HUES6 (cell line): ENCODE data around the gene NTSR2.
"Not testable (repeated sequence)": the region's sequence is repeated elsewhere in the genome, so short reads cannot be mapped to it uniquely, and the experiment has no call there.

Experiments used
- H3K27ac ChIP-seq: 2 replicates; pipeline ENCODE4 v1.7.0; 2013; ENCODE audit warnings: low read depth, mild to moderate bottlenecking, low read length, inconsistent platforms
- H3K27me3 ChIP-seq: 2 replicates; pipeline ENCODE4 v1.6.1; 2013; ENCODE audit warnings: low read length; ENCODE audit not compliant: control insufficient read depth, insufficient read depth
- H3K36me3 ChIP-seq: 2 replicates; pipeline ENCODE4 v1.6.1; 2013; ENCODE audit warnings: low read length; ENCODE audit not compliant: control insufficient read depth, insufficient read depth
- H3K4me1 ChIP-seq: 2 replicates; pipeline ENCODE4 v1.6.1; 2013; ENCODE audit warnings: low read length; ENCODE audit not compliant: control insufficient read depth, insufficient read depth
- H3K4me3 ChIP-seq: 2 replicates; pipeline ENCODE4 v1.5.1; 2013; ENCODE audit warnings: low read depth, low read length
- H3K9ac ChIP-seq: one replicate; pipeline ENCODE4 v1.6.1; 2013; ENCODE audit warnings: mild to moderate bottlenecking, low read length
- H3K9me3 ChIP-seq: 2 replicates; pipeline ENCODE4 v1.6.1; 2013; ENCODE audit warnings: low read depth, low read length; ENCODE audit not compliant: control insufficient read depth, insufficient read depth

NTSR2 gene

DNA sequence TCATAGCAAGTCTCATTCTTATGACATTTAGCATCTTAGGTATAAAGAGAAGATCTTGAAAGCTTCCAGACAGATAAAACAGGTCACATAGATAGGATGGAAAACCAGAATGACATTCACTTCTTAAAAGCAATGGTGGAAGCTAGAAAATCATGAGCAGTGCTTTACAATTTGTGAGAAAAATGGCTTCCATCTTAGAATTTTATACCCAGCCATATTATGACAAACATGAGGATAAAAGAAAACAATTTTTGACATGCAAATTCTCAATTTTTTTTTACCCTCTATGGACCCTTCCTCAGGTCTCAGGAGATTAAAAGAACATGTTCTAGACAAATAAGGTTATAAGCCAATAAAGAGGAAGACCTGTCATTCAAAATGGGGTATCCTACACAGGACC lies 7.1 kb downstream of the NTSR2 start:
- no peak overlapping the region for H3K9ac ChIP-seq
- H3K9me3 ChIP-seq: peaks cover 9% of the 10 kb centered on the region; the same call in 1 of the 2 replicates
- H3K4me3 ChIP-seq: no peak overlapping the region
- no peaks in the 10 kb centered on the region for H3K4me1 ChIP-seq
- H3K36me3 ChIP-seq: no peaks in the 10 kb centered on the region
- H3K27me3 ChIP-seq: peaks cover 8% of the 10 kb centered on the region
- no peak overlapping the region for H3K27ac ChIP-seq

DNA sequence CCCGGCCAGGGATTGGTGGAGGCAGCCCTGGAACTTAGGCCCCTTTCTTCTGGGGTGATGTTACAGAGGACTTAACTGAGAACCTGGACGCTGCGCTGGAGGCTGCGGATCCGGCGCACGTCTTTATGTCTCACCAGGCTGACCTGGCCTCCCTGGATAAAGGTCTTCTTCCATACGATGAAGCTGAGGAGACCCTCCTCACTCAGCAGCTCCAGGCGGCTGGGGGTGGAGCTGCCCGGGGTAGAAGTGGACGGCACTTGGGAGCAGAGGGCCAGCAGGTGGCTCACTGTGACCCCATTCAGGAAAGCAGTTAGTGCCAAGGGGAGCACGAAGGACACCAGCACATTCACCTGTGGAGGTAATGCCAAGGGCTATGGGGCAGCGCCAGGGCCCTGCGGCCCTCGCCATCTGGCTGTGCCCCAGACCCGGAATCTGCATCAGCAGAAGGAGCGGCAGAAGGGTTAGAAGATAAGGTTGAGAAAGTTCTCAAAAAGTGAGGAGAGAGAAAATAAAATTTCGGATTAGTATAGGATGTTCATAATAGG lies 8.0 kb downstream of the NTSR2 start:
- no peaks in the 10 kb centered on the region; the same call in 1 of the 2 replicates for H3K27me3 ChIP-seq
- H3K9me3 ChIP-seq: peaks cover 9% of the 10 kb centered on the region; the same call in 1 of the 2 replicates
- no peak overlapping the region for H3K9ac ChIP-seq
- H3K4me1 ChIP-seq: no peaks in the 10 kb centered on the region
- H3K27ac ChIP-seq: no peak overlapping the region
- no peaks in the 10 kb centered on the region for H3K36me3 ChIP-seq
- H3K4me3 ChIP-seq: no peak overlapping the region

DNA sequence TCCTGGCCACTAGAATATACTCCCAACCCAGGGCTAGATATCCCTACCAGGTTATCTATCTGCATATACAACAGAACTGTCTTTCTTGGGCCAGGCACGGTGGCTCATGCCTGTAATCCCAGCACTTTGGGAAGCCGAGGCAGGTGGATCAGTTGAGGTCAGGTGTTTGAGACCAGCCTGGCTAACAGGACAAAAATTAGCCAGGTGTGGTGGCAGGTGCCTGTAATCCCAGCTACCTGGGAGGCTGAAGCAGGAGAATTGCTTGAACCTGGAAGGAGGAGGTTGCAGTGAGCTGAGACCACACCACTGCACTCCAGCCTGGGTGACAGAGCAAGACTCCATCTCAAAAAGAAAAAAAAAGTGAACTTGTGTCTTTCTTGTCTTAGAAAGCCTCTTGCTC lies 9.6 kb downstream of the NTSR2 start:
- H3K27ac ChIP-seq, H3K4me3 ChIP-seq, H3K36me3 ChIP-seq, H3K9ac ChIP-seq, H3K4me1 ChIP-seq, H3K9me3 ChIP-seq, H3K27me3 ChIP-seq: not testable (repeated sequence)

DNA sequence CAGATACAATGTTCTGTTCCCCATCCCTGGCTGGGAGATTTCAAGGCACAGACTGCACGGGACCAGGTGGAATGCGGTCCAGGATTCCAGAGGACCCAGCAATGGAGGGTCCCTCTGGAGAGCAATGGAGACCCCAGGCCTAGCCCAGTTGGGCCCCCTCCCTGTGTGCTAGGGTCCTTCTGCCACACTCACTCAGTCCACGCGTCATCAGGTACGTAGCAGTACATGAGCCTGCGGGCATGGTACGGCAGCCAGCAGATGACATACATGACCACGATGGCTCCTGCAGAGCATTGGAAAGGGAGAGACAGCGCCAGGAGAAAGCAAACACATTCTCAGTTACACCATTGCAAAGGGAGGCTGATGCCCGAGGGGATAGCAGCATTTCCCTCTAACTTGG lies 10.1 kb downstream of the NTSR2 start:
- Histone ChIP-seq H3K36me3 (no peaks in the 10 kb centered on the region), H3K9ac (no peak overlapping the region), H3K9me3 (peaks cover 9% of the 10 kb centered on the region; the same call in 1 of the 2 replicates), H3K4me1 (no peaks in the 10 kb centered on the region), H3K4me3 (no peak overlapping the region), H3K27me3 (no peaks in the 10 kb centered on the region), H3K27ac (no peak overlapping the region)

DNA sequence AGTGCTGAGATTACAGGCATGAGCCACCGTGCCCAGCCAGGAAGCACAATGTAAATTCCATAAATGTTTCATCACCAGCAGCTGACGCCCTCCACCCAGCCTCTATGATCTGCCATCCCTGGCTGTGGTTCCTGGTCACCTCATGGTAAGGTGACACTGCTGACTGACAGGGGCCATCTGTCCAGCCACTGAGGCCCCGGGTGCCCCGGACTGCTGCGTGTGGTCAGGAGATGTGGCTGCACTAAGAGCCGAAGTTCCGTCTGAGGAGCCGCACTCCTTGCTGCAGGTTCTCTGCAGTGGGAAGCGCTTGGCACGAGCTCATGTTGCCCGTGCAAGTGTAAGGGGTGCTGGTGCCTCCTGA lies 10.9 kb downstream of the NTSR2 start:
- Histone ChIP-seq H3K4me3 (no peak overlapping the region), H3K4me1 (no peaks in the 10 kb centered on the region), H3K27ac (no peak overlapping the region), H3K27me3 (no peaks in the 10 kb centered on the region), H3K36me3 (no peaks in the 10 kb centered on the region), H3K9me3 (peaks cover 9% of the 10 kb centered on the region; the same call in 1 of the 2 replicates), H3K9ac (no peak overlapping the region)

DNA sequence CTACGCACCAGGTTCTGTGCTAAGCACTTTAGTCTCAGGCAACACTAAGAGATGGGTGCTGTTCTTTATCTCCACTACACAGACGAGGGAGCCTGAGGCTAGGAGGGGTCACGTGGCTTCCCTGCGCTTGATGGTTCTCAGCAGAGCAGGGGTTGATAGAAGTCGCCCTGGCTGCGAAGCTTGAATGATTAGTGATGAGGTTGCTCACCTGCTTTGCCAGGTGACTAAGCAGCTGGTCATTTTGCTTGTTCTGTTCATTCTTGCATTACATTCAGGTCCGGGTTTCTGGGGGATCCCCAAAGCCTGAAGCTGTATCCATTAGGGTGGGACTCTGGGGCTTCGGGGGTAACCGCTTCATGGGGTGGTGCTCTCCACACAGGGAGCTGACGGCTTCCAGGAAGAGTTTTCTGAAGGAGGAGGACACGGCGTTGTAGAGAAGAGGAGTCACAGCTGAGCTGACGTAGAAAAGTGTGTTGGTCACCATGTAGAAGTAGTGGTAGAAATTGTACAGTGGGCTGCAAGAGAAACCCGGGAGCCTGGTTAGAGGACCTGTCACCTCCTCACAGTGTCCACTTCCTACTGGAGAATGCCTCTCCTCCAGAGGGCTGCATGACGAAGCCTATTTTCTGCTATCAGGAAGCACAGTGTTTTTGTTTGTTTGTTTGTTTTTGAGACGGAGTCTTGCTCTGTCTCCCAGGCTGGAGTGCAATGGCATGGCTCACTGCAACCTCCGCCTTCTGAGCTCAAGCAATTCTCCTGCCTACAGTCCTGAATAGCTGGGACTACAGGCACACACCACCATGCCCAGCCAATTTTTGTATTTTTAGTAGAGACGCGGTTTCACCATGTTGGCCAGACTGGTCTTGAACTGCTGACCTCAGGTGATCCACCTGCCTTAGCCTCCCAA lies 11.5 kb downstream of the NTSR2 start:
- H3K9me3 ChIP-seq: peaks cover 9% of the 10 kb centered on the region; the same call in 1 of the 2 replicates
- no peaks in the 10 kb centered on the region for H3K4me1 ChIP-seq
- no peak overlapping the region for H3K4me3 ChIP-seq
- H3K9ac ChIP-seq: no peak overlapping the region
- H3K36me3 ChIP-seq: no peaks in the 10 kb centered on the region
- no peak overlapping the region for H3K27ac ChIP-seq
- no peaks in the 10 kb centered on the region for H3K27me3 ChIP-seq

DNA sequence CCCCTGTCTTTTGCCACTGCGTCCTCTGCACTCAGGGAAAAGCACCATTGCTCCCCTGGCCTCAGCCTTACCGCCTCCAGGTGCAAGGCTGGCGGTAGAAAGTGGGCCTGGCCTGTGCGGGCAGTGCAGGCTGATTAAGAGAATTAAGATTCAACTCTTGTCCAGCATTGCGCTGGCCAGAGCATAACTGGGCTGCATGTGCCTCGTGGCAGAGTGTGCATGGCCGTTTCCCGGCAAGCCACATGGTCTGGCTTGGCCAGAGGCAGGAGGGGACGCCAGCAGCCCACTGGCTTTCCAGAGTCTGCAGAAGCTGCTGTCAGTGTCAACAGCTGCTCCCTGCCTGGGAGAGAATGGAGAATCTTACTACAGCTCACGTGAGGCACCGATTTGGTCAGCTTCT lies 12.3 kb downstream of the NTSR2 start:
- Histone ChIP-seq H3K27ac (no peak overlapping the region), H3K4me1 (no peaks in the 10 kb centered on the region), H3K9me3 (peaks cover 3% of the 10 kb centered on the region; the same call in 1 of the 2 replicates), H3K4me3 (no peak overlapping the region), H3K9ac (no peak overlapping the region), H3K36me3 (no peaks in the 10 kb centered on the region), H3K27me3 (no peaks in the 10 kb centered on the region)

DNA sequence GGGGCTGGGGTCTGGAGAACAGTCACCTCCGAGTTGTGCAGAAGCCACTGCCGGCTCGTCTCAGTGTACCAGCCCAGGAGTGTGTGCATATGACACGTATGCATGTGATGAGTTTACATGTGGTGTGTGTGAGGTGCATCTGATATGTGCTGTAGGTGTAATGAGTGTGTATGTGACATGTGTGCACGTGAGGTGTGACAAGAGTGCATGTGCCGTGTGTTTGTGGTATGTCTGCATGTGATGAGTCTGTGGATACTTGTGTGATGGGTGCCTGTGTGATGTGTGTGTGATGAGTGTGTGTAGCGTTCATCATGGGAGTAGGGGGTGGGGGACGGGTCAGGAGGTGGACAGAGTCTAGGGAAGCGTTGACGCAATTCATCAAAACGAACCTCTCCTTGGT lies 12.8 kb downstream of the NTSR2 start:
- H3K4me1 ChIP-seq: no peaks in the 10 kb centered on the region
- no peaks in the 10 kb centered on the region for H3K27me3 ChIP-seq
- 0 out of 2 replicates have a peak, but pooled peaks cover 2% of the 10 kb centered on the region for H3K9me3 ChIP-seq
- no peak overlapping the region for H3K27ac ChIP-seq
- H3K4me3 ChIP-seq: no peak overlapping the region
- H3K9ac ChIP-seq: no peak overlapping the region
- no peaks in the 10 kb centered on the region for H3K36me3 ChIP-seq

DNA sequence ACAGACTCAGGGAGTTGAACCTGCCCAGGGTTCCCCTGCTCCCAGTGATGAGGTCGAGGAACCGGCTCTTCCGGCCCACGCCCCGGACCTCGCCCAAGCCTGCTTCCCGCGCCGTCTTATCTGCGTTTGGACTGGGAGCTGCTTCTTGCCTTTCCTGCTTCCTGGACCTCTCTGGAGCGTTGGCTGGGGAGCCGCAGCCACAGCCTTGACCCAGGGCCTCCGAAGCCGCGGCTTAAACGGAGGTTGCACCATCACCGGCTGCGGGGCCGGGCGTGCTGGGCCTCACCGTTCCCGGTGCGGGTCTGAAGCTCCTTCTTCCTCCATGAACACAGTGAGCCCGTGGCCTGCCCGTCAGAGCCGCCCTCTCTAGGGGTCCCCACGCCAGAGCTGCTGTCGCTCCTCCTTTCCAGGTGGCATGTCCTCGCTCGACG lies 13.3 kb downstream of the NTSR2 start:
- H3K4me1 ChIP-seq: no peaks in the 10 kb centered on the region

DNA sequence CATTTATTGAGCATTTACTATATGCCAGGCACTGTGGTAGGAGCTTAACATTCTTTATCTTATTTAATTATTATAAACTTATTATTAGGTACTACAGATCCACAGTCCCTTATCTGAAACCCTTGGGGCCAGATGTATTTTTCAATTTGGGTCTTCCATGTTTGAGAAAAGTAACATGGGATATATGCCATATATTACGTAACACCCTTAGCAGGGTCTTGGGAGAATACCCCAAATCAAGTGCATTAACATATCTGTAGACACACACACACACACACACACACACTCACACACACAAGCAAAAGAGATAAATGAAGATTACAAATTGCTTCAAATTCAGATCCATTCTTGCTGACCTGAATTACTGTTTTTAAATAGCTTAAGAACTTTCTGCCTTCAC lies 13.7 kb downstream of the NTSR2 start:
- H3K36me3 ChIP-seq: no peaks in the 10 kb centered on the region
- no peaks in the 10 kb centered on the region for H3K4me1 ChIP-seq
- H3K27ac ChIP-seq: no peak overlapping the region

More for the DNA sequence above, 13.3 kb downstream of the NTSR2 start:
- Histone ChIP-seq H3K9ac (no peak overlapping the region), H3K9me3 (0 out of 2 replicates have a peak, but pooled peaks cover 2% of the 10 kb centered on the region), H3K27me3 (no peaks in the 10 kb centered on the region), H3K4me3 (no peak overlapping the region), H3K36me3 (no peaks in the 10 kb centered on the region), H3K27ac (no peak overlapping the region)

DNA sequence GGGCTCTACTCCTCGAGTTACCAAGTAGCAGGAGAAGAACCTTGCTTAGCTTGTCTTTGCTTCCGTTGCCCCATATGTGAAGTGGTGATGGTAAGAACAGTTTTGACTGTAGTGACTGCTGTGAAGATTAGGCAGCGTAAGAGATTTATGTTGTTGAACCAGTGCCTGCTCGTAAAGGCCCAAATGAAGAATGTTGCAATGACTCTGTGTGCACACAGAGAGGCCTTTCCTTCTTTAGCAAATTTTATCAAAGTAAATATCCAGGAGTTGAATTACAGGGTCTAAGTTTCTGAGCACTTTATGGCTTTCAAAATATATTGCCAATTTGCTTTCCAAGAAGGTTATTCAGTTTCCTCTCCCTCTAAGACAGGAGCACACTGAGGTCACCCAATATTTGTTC lies 14.5 kb downstream of the NTSR2 start:
- H3K9me3 ChIP-seq: 0 out of 2 replicates have a peak, but pooled peaks cover 2% of the 10 kb centered on the region
- H3K4me1 ChIP-seq: no peaks in the 10 kb centered on the region
- H3K27me3 ChIP-seq: no peaks in the 10 kb centered on the region
- H3K4me3 ChIP-seq: no peak overlapping the region
- no peak overlapping the region for H3K9ac ChIP-seq
- H3K36me3 ChIP-seq: no peaks in the 10 kb centered on the region
- no peak overlapping the region for H3K27ac ChIP-seq

More for the DNA sequence above, 13.7 kb downstream of the NTSR2 start:
- Histone ChIP-seq H3K9me3 (0 out of 2 replicates have a peak, but pooled peaks cover 2% of the 10 kb centered on the region), H3K4me3 (no peak overlapping the region), H3K27me3 (no peaks in the 10 kb centered on the region), H3K9ac (no peak overlapping the region)
